Fibroblast of the aortic adventitia (primary cell): ENCODE measurements around the gene DNAJC11. TPM values are rescaled to one million over a fixed set of nuclear protein-coding genes. Genes with fewer than 3 reads are reported as not detected.
"Not testable (repeated sequence)": the region's sequence is repeated elsewhere in the genome, so short reads cannot be mapped to it uniquely, and the experiment has no call there.

Source experiments
- DNase-seq: peaks from one replicate; pipeline ENCODE4 v3.0.0-alpha.2; 2010; ENCODE audit warnings: low read depth
- H3K4me3 ChIP-seq: 2 replicates; pipeline ENCODE4 v1.5.1; 2011; ENCODE audit warnings: low read depth, mild to moderate bottlenecking, control low read depth, low read length, moderate library complexity
- CTCF ChIP-seq: IDR thresholded peaks from 2 replicates; pipeline ENCODE4 v1.5.1; 2011; ENCODE audit warnings: mild to moderate bottlenecking, low read length, control low read depth, inconsistent platforms; ENCODE audit not compliant: insufficient read depth
- total RNA-seq: library from RNA; depleted of rRNA; stranded (reverse); fragments of >200 nt; gene quantifications from 2 replicates; pipeline ENCODE4 v1.2.3, GENCODE V29; 2012; ENCODE audit warnings: low replicate concordance

DNAJC11 gene
- total RNA-seq, 1 donor: 29.5 TPM

GRCh38 chr1:6723621-6724428 is 22.2 kb upstream of the DNAJC11 start:
- no peak for DNase-seq
- no peak overlapping the region for H3K4me3 ChIP-seq
- no peak for TF ChIP-seq CTCF

DNA sequence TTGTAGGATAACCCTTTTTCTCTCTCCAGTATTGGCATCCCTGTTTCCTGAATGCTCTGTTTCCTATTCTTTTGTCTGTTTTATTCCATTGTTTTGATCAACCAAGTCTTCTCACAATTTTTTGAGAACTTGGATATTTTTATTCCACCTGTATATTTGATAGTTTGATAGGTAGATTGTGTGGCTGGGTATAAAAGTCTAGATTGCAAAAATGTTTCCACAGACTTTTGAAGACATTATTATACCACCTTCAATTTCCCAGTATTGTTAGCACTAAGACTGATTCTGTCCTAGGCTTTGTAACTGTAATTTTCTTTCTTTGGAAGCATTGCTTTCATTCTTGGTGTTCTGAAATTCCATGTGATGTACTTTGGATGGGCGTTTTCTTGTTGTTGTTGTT is 9.6 kb upstream of the DNAJC11 start:
- no peak for DNase-seq
- TF ChIP-seq CTCF: no peak
- no peak overlapping the region for H3K4me3 ChIP-seq

DNA sequence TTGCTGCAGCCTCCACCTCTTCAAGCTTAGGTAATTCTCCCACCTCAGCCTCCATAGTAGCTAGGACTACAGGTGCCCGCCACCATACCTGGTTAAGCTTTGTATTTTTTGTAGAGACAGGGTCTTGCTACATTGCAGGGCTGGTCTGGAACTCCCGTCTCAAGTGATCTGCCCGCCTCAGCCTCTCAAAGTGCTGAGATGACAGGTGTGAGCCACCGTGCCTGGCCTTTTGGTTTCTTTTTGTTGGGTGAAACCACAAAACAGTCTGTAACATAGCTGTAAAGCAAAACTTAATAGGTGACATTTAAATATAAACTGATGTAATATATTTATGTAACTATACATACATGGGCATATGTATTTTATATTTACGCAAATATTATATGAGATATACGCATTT is 3.1 kb upstream of the DNAJC11 start:
- no peak for TF ChIP-seq CTCF
- no peak for DNase-seq
- no peak overlapping the region for H3K4me3 ChIP-seq

DNA sequence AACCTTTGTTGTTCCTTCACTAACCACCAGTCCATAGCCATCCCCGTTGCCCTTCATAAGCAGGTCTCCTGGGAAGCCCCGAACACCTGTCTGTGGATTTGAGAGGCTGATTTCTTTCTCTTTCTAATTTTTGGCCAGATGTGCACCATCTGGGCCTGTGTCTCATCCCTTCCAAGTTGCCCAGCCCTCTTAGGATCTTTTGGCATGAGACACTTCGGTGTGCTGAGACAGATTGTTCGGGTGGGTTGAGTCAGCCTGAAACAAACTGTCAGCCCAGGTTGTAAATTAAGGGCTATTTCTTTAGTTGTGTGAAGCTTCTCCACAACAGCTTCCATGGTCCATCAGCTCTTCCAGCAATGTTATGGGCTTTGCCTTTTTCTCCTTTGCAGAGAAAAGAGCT is 1.4 kb upstream of the DNAJC11 start:
- no peak for TF ChIP-seq CTCF
- H3K4me3 ChIP-seq: no peak overlapping the region
- DNase-seq: no peak

- TF ChIP-seq CTCF: no peak
- H3K4me3 ChIP-seq: peak overlapping the region; percentile 99
- DNase-seq: no peak
Measured at GRCh38 chr1:6700853-6701436, 671 bp downstream of the DNAJC11 start.

GRCh38 chr1:6699915-6700314 is 1.7 kb downstream of the DNAJC11 start:
- not testable (repeated sequence) for H3K4me3 ChIP-seq, DNase-seq

GRCh38 chr1:6695868-6696267 is 5.7 kb downstream of the DNAJC11 start:
- TF ChIP-seq CTCF: no peak
- DNase-seq: no peak
- no peak overlapping the region for H3K4me3 ChIP-seq
